Endothelial cell of hepatic sinusoid (primary cell): ENCODE measurements around the gene CX3CR1.
"Not testable (repeated sequence)": the region's sequence is repeated elsewhere in the genome, so short reads cannot be mapped to it uniquely, and the experiment has no call there.

Source experiments
- in situ Hi-C: cut with HindIII; loops from 2 replicates; pipeline ENCODE4 v1.10.0; 2017; ENCODE audit warnings: low sequenced_read_pairs

CX3CR1 gene

GRCh38 chr3:39279745-39280517, at the start of gene CX3CR1:
Gene CX3CR1 (minus strand): TSS chr3:39280036. CDS start chr3:39266509, 13,527 bp downstream.
- in situ Hi-C loops, result loop anchor here (5.0 kb wide), 2 partner anchors 88 to 163 kb away; partner anchors contain the start of gene XIRP1

GRCh38 chr3:39329493-39329892, 49.7 kb upstream of the CX3CR1 start, which contains the start of gene CCR8:
Gene CCR8 (plus strand): TSS chr3:39329709. CDS start chr3:39332332, 2,623 bp downstream.
- in situ Hi-C loops, result no loop called here

- in situ Hi-C loops, result no loop called here
These were observed 48.0 kb upstream of the CX3CR1 start for GRCh38 chr3:39327746-39328349.

GRCh38 chr3:39327053-39327745, 47.4 kb upstream of the CX3CR1 start:
- in situ Hi-C loops, result no loop called here

GRCh38 chr3:39325236-39325635, 45.4 kb upstream of the CX3CR1 start:
- in situ Hi-C loops, result no loop called here

GRCh38 chr3:39323494-39323893, 43.7 kb upstream of the CX3CR1 start:
- in situ Hi-C loops, result no loop called here

- in situ Hi-C loops, result no loop called here
These were observed 43.1 kb upstream of the CX3CR1 start for GRCh38 chr3:39322936-39323335.

GRCh38 chr3:39322209-39322715, 42.4 kb upstream of the CX3CR1 start:
- in situ Hi-C loops, result not testable (repeated sequence)

GRCh38 chr3:39321574-39321983, 41.7 kb upstream of the CX3CR1 start:
- in situ Hi-C loops, result not testable (repeated sequence)

GRCh38 chr3:39319249-39319648, 39.4 kb upstream of the CX3CR1 start:
- in situ Hi-C loops, result no loop called here

GRCh38 chr3:39318301-39318700, 38.5 kb upstream of the CX3CR1 start:
- in situ Hi-C loops, result no loop called here

- in situ Hi-C loops, result no loop called here
These were observed 37.8 kb upstream of the CX3CR1 start for GRCh38 chr3:39317571-39318169.

- in situ Hi-C loops, result no loop called here
These were observed 35.6 kb upstream of the CX3CR1 start for GRCh38 chr3:39315420-39315819.

- in situ Hi-C loops, result no loop called here
These were observed 33.5 kb upstream of the CX3CR1 start for GRCh38 chr3:39313289-39313688.

- in situ Hi-C loops, result no loop called here
These were observed 22.3 kb upstream of the CX3CR1 start for GRCh38 chr3:39302178-39302577.

- in situ Hi-C loops, result no loop called here
These were observed 19.4 kb upstream of the CX3CR1 start for GRCh38 chr3:39299279-39299678.

- in situ Hi-C loops, result no loop called here
These were observed 16.6 kb upstream of the CX3CR1 start for GRCh38 chr3:39296197-39297077.

GRCh38 chr3:39295184-39295775, 15.4 kb upstream of the CX3CR1 start:
- in situ Hi-C loops, result no loop called here

GRCh38 chr3:39294446-39295183, 14.8 kb upstream of the CX3CR1 start:
- in situ Hi-C loops, result no loop called here
